Hematopoietic multipotent progenitor cell (in vitro differentiated cells): ENCODE results near the gene RAB28. TPM values are rescaled to one million over a fixed set of nuclear protein-coding genes. Genes with fewer than 3 reads are reported as not detected.

Experiments used
- DNase-seq, 3 donors: peaks; one replicate each; pipeline ENCODE4 v3.0.0-alpha.2; 2011 to 2015; ENCODE audit warnings: low read depth in 2 of 3, low spot score in 2 of 3
- total RNA-seq: library from RNA; depleted of rRNA; stranded (reverse); fragments of >200 nt; gene quantifications from one replicate; pipeline ENCODE4 v1.2.3, GENCODE V29; 2012

Gene RAB28
- total RNA-seq, 1 donor: 4.3 TPM

GRCh38 chr4:13323921-13324320 is 160.2 kb downstream of the RAB28 start:
- no peak for DNase-seq

- no peak for DNase-seq
Observed at GRCh38 chr4:13322681-13323101, 161.4 kb downstream of the RAB28 start.

Other genes starting within 250 kb of the RAB28 start
- not detected for gene NKX3-2, start 60.2 kb upstream of the RAB28 start, total RNA-seq
- 14.5 TPM for gene BOD1L1, start 143.4 kb upstream of the RAB28 start, total RNA-seq